Cardiac fibroblast (primary cell): ENCODE measurements around the gene NUAK1.

ENCODE experiments used
- DNase-seq, 2 donors: peaks; one replicate each; pipeline versions ENCODE4 v3.0.0 to v3.0.0-alpha.2; 2010; ENCODE audit warnings: low read depth in 2 of 2
- H3K4me3 ChIP-seq, 2 donors: replicated peaks in 1 of 2; 1 replicate in 1 of 2; 2 replicates in 1 of 2; pipeline ENCODE4 v1.5.1; 2011; ENCODE audit warnings: low read depth in 2 of 2, low read length in 2 of 2, mild to moderate bottlenecking in 2 of 2, moderate library complexity in 1 of 2
- CTCF ChIP-seq: IDR thresholded peaks from one replicate; pipeline ENCODE4 v1.5.1; 2011; ENCODE audit warnings: low read depth, mild to moderate bottlenecking, low read length, inconsistent platforms

Gene NUAK1

DNA sequence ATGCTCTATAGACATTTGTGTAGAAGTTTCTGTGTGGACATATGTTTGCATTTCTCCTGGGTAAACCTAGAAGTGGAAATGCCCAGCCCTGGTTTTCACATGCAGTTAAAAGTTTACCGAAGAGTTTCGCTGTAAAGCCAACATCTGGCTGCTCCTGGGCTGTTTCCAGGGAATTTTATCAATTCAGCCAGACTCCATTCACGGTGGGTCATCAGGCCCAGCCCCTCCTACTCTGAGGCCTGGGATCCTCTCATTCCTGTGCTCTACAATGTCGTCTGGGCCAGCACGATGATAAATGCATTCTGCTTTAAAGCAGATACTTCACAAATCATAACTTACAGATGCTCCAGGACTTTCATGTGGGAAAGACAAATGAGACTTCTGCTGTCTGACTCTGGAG is 7.1 kb downstream of the NUAK1 start:
- TF ChIP-seq CTCF, result no peak
- H3K4me3 ChIP-seq, result no peak overlapping the region
- peak; percentile 36 to 52 for DNase-seq

DNA sequence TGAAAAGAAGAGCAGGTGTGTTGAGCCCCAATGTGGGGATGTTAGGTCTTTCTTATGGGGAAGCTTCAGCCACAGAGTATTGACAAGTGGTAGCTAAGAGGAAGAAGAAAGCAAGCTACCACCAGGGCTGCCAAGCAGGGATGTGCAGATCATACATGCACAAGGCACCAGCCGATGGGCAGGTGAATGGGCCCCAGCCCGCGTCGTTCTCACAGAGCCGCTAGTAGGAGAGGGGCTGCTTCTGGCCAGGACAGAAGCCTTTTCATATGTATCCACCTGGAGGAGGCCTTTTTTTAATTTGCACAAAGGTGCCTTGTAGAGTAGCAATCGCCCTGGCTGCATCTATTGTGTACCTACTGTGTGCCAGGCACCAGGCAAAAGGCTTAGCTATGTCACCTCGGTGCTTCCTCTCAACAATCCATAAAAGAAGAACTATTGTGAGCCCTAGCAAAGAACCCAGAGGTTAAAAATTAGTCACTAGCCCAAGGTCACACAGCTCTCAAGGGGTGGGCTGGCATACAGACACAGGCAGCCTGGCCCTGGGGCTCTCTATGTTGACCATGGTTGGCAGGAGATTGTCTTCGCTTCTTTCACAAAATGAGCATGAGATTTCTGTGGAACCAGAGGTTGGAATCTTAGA is 8.2 kb downstream of the NUAK1 start:
- no peak overlapping the region for H3K4me3 ChIP-seq
- DNase-seq, result no peak
- no peak for TF ChIP-seq CTCF

GRCh38 chr12:106128585-106129328 is 10.0 kb downstream of the NUAK1 start:
- no peak overlapping the region for H3K4me3 ChIP-seq
- no peak for TF ChIP-seq CTCF
- no peak for DNase-seq

DNA sequence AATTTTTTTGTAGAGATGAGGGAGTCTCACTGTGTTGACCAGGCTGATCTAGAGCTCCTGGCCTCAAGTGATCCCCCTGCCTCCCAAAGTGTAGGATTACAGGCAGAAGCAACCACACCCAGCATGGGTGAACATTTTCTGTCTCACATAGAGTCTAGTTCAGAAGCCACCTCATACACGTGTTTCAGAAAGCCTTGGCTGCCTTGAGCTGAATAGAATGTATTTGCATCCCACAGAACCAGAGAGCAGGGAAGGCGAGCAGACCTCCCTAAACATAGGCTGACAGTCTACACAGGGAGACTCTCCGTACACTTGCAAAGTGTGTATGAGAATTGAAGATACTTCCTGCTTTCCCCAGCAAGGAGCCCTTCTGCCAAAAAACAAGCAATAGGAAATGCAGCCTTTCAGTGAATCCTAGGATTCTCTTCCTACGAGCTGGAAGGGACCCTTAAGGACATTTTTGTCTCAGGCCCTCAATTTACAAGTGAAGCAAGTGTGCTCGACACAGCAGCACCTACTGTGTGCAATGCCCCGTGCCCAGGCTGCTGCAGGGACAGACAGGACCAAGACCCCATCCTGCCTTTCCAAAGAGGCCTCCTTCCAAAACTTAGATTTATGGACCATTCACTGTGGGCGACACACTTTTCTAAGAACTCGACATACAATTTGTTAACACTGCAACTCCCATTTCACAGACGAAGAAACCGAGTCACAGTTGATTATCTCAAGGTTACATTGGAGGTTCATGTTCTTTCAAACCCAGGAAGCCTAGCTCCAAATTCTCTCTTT is 11.2 kb downstream of the NUAK1 start:
- H3K4me3 ChIP-seq, result no peak overlapping the region
- TF ChIP-seq CTCF, result peak; percentile 8
- peak in 1 of 2 donors; percentile 35 for DNase-seq

- no peak for TF ChIP-seq CTCF
- peak; percentile 45 to 87 for DNase-seq
- H3K4me3 ChIP-seq, result no peak overlapping the region
These were observed 12.1 kb downstream of the NUAK1 start for GRCh38 chr12:106126441-106127337.
